H9 (cell line): ENCODE data around the gene GATA3. TPM values are rescaled to one million over a fixed set of nuclear protein-coding genes. Genes with fewer than 3 reads are reported as not detected.

Experiments used
- DNase-seq: peaks from one replicate; pipeline ENCODE4 v3.0.0-alpha.2; 2017
- H2AFZ ChIP-seq: one replicate; pipeline ENCODE4 v1.6.1; 2013; ENCODE audit warnings: mild to moderate bottlenecking, low read length, control low read depth, moderate library complexity
- H2AK5ac ChIP-seq: 2 replicates; pipeline ENCODE4 v1.6.1; 2013; ENCODE audit warnings: low read length, control low read depth, mixed read lengths; ENCODE audit not compliant: insufficient read length
- H2BK120ac ChIP-seq: one replicate; pipeline ENCODE4 v1.6.1; 2013; ENCODE audit warnings: low read depth, mild to moderate bottlenecking, low read length, control low read depth, inconsistent platforms; ENCODE audit not compliant: poor library complexity, severe bottlenecking
- H2BK12ac ChIP-seq: 2 replicates; pipeline ENCODE4 v1.6.1; 2013; ENCODE audit warnings: low read length, control low read depth, mixed read lengths, low read depth; ENCODE audit not compliant: insufficient read length
- H2BK15ac ChIP-seq: 2 replicates; pipeline ENCODE4 v1.6.1; 2013; ENCODE audit warnings: low read depth, low read length, control low read depth
- H2BK20ac ChIP-seq: one replicate; pipeline ENCODE4 v1.6.1; 2013; ENCODE audit warnings: low read depth, mild to moderate bottlenecking, low read length, control low read depth, inconsistent platforms; ENCODE audit not compliant: poor library complexity, severe bottlenecking
- H2BK5ac ChIP-seq: 2 replicates; pipeline ENCODE4 v1.6.1; 2013; ENCODE audit warnings: low read length, control low read depth, mixed read lengths; ENCODE audit not compliant: insufficient read length
- H3K14ac ChIP-seq: 2 replicates; pipeline ENCODE4 v1.6.1; 2013; ENCODE audit warnings: low read length, control low read depth; ENCODE audit not compliant: insufficient read depth
- H3K18ac ChIP-seq: 2 replicates; pipeline ENCODE4 v1.6.1; 2013; ENCODE audit warnings: low read depth, mild to moderate bottlenecking, mixed read lengths, low read length, control low read depth; ENCODE audit not compliant: insufficient read length
- H3K23ac ChIP-seq: 2 replicates; pipeline ENCODE4 v1.6.1; 2013; ENCODE audit warnings: low read length, control low read depth, mixed read lengths, low read depth; ENCODE audit not compliant: insufficient read length
- H3K23me2 ChIP-seq: 2 replicates; pipeline ENCODE4 v1.6.1; 2013; ENCODE audit warnings: low read depth, mild to moderate bottlenecking, mixed read lengths, low read length, control low read depth; ENCODE audit not compliant: insufficient read length, poor library complexity, severe bottlenecking
- H3K27ac ChIP-seq: 2 replicates; pipeline ENCODE4 v1.5.1; 2013; ENCODE audit warnings: low read length, control low read depth, mixed read lengths, low read depth; ENCODE audit not compliant: insufficient read length
- H3K27me3 ChIP-seq: 2 replicates; pipeline ENCODE4 v1.6.1; 2013; ENCODE audit warnings: low read length, control low read depth, inconsistent platforms; ENCODE audit not compliant: insufficient read depth
- H3K4ac ChIP-seq: 2 replicates; pipeline ENCODE4 v1.6.1; 2013; ENCODE audit warnings: low read depth, mild to moderate bottlenecking, control low read depth, inconsistent platforms, low read length, moderate library complexity
- H3K4me1 ChIP-seq: 2 replicates; pipeline ENCODE4 v1.6.1; 2013; ENCODE audit warnings: low read length, control low read depth, inconsistent platforms; ENCODE audit not compliant: insufficient read depth
- H3K4me2 ChIP-seq: 2 replicates; pipeline ENCODE4 v1.6.1; 2013; ENCODE audit warnings: low read length, control low read depth, mixed read lengths; ENCODE audit not compliant: insufficient read length, insufficient read depth
- H3K56ac ChIP-seq: 2 replicates; pipeline ENCODE4 v1.6.1; 2013; ENCODE audit warnings: low read depth, mild to moderate bottlenecking, mixed read lengths, low read length, control low read depth; ENCODE audit not compliant: insufficient read length
- H3K79me1 ChIP-seq: 2 replicates; pipeline ENCODE4 v1.6.1; 2013; ENCODE audit warnings: low read depth, mild to moderate bottlenecking, moderate library complexity, low read length, control low read depth, inconsistent platforms; ENCODE audit not compliant: insufficient read depth, poor library complexity, severe bottlenecking
- H3K79me2 ChIP-seq: 2 replicates; pipeline ENCODE4 v1.6.1; 2013; ENCODE audit warnings: low read length, control low read depth, inconsistent platforms; ENCODE audit not compliant: insufficient read depth
- H3K9ac ChIP-seq: 2 replicates; pipeline ENCODE4 v1.6.1; 2013; ENCODE audit warnings: low read length, control low read depth, mixed read lengths; ENCODE audit not compliant: insufficient read length; ENCODE audit errors: extremely low read depth
- H3K9me3 ChIP-seq: one replicate; pipeline ENCODE4 v1.6.1; 2013; ENCODE audit warnings: low read depth, low read length, inconsistent platforms; ENCODE audit not compliant: control insufficient read depth
- H3T11ph ChIP-seq: one replicate; pipeline ENCODE4 v1.6.1; 2013; ENCODE audit warnings: mild to moderate bottlenecking, low read length, control low read depth, inconsistent platforms
- H4K20me1 ChIP-seq: one replicate; pipeline ENCODE4 v1.6.1; 2013; ENCODE audit not compliant: control insufficient read depth, insufficient read length, insufficient read depth
- H4K5ac ChIP-seq: 2 replicates; pipeline ENCODE4 v1.6.1; 2013; ENCODE audit warnings: low read depth, mild to moderate bottlenecking, mixed read lengths, low read length, control low read depth; ENCODE audit not compliant: insufficient read length
- H4K8ac ChIP-seq: replicated peaks from 2 replicates; pipeline ENCODE4 v1.6.1; 2013; ENCODE audit warnings: low read length, control low read depth, mixed read lengths, low read depth; ENCODE audit not compliant: insufficient read length
- H4K91ac ChIP-seq: 2 replicates; pipeline ENCODE4 v1.6.1; 2013; ENCODE audit warnings: low read depth, mild to moderate bottlenecking, moderate library complexity, mixed read lengths, low read length, control low read depth; ENCODE audit not compliant: insufficient read length
- H3K27ac Mint-ChIP-seq, 3 experiments: 2 replicates in 2 of 3; 3 replicates in 1 of 3; pipeline ENCODE4 v1.8.0; 2020 to 2021; ENCODE audit warnings: mixed read lengths in 3 of 3, mild to moderate bottlenecking in 1 of 3, moderate library complexity in 1 of 3
- H3K27me3 Mint-ChIP-seq: 2 replicates; pipeline ENCODE4 v1.8.0; 2021; ENCODE audit warnings: low read depth, mild to moderate bottlenecking, moderate library complexity, mixed read lengths
- H3K36me3 Mint-ChIP-seq, 3 experiments: 2 replicates in 2 of 3; 3 replicates in 1 of 3; pipeline ENCODE4 v1.8.0; 2020 to 2021; ENCODE audit warnings: low read depth in 3 of 3, mixed read lengths in 3 of 3; ENCODE audit not compliant: insufficient read depth in 1 of 3
- H3K4me1 Mint-ChIP-seq, 2 experiments: 2 replicates each; pipeline ENCODE4 v1.8.0; 2020; ENCODE audit warnings: mixed read lengths in 2 of 2
- H3K4me3 Mint-ChIP-seq, 2 experiments: 2 replicates in 1 of 2; 3 replicates in 1 of 2; pipeline ENCODE4 v1.8.0; 2020 to 2021; ENCODE audit warnings: mild to moderate bottlenecking in 2 of 2, mixed read lengths in 2 of 2, moderate library complexity in 1 of 2
- H3K9me3 Mint-ChIP-seq, 2 experiments: 2 replicates in 1 of 2; 3 replicates in 1 of 2; pipeline ENCODE4 v1.8.0; 2020; ENCODE audit warnings: mild to moderate bottlenecking in 2 of 2, mixed read lengths in 2 of 2, moderate library complexity in 1 of 2
- WGBS: extraction: QIAGEN DNeasy Blood & Tissue Kit; methylation state at CpG from one replicate; pipeline ENCODE4 v1.1.7; 2013; ENCODE audit warnings: missing lambda C conversion rate, low lambda C conversion rate, mixed read lengths; ENCODE audit not compliant: insufficient read length; ENCODE audit errors: extremely low coverage; 5-methylcytosine and 5-hydroxymethylcytosine counted together
- total RNA-seq: library from RNA; stranded (reverse); gene quantifications from 2 replicates; pipeline ENCODE4 v1.2.1, GENCODE V29; 2021
- TF ChIP-seq, protein P1 (sequence below): fragments of 200-600 bp; sonication (generic); conservative IDR thresholded peaks from 3 replicates; pipeline ENCODE4 v1.8.0; 2021; ENCODE audit warnings: antibody characterized with exemption, mild to moderate bottlenecking

The GATA3 gene
- total RNA-seq, 1 experiment from 2014 or later = 0.31 TPM

DNA sequence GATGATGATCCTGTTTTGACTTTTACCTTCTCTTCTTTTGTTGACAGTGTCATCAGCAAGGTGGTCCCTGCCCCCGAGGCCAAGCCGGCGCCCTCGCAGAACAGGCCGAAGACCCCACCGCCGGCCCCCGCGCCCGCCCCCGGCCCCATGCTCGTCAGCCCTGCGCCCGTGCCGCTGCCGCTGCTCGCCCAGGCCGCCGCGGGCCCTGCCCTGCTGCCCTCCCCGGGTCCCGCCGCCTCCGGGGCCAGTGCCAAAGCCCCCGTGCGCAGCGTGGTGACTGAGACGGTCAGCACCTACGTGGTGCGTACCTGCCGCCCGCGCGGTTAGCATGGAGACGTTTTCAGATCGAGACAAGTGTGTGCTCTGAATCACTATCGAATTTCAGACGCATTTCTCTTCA, 45.5 kb upstream of the GATA3 start:
- Mint-ChIP-seq H3K27ac (no peak overlapping the region), H3K27me3 (no peaks in the 10 kb centered on the region; the same call in 1 of the 2 replicates), H3K9me3 (peaks cover 6 to 7% of the 10 kb centered on the region in 2 experiments), H3K4me3 (no peak overlapping the region), H3K36me3 (peaks cover 6 to 18% (median 9%) of the 10 kb centered on the region in 3 experiments; a peak in 6 of 7 replicates), H3K4me1 (no peaks in the 10 kb centered on the region)
- H2AFZ ChIP-seq = no peak overlapping the region
- H2BK15ac ChIP-seq = no peak overlapping the region
- H4K91ac ChIP-seq = no peak overlapping the region
- H3K56ac ChIP-seq = no peak overlapping the region
- TF ChIP-seq, protein P1, sequence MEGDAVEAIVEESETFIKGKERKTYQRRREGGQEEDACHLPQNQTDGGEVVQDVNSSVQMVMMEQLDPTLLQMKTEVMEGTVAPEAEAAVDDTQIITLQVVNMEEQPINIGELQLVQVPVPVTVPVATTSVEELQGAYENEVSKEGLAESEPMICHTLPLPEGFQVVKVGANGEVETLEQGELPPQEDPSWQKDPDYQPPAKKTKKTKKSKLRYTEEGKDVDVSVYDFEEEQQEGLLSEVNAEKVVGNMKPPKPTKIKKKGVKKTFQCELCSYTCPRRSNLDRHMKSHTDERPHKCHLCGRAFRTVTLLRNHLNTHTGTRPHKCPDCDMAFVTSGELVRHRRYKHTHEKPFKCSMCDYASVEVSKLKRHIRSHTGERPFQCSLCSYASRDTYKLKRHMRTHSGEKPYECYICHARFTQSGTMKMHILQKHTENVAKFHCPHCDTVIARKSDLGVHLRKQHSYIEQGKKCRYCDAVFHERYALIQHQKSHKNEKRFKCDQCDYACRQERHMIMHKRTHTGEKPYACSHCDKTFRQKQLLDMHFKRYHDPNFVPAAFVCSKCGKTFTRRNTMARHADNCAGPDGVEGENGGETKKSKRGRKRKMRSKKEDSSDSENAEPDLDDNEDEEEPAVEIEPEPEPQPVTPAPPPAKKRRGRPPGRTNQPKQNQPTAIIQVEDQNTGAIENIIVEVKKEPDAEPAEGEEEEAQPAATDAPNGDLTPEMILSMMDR = no peak
- no peaks in the 10 kb centered on the region for H3K79me2 ChIP-seq
- H4K5ac ChIP-seq = no peak overlapping the region
- H4K20me1 ChIP-seq = no peaks in the 10 kb centered on the region
- no peak overlapping the region for H2AK5ac ChIP-seq
- no peak overlapping the region for H3T11ph ChIP-seq
- H4K8ac ChIP-seq = no peak overlapping the region
- H3K18ac ChIP-seq = no peak overlapping the region
- no peak overlapping the region for H2BK12ac ChIP-seq
- no peak overlapping the region for H3K4me2 ChIP-seq
- H2BK5ac ChIP-seq = no peak overlapping the region
- no peak overlapping the region for H2BK120ac ChIP-seq
- H3K4ac ChIP-seq = no peak overlapping the region
- H3K9ac ChIP-seq = no peak overlapping the region
- H3K14ac ChIP-seq = no peak overlapping the region
- no peaks in the 10 kb centered on the region for H3K79me1 ChIP-seq
- DNase-seq = no peak
- no CpG with 5 or more reads among the region's 38 CpGs for WGBS
- no peak overlapping the region for H2BK20ac ChIP-seq
- no peaks in the 10 kb centered on the region for H3K4me1 ChIP-seq
- no peak overlapping the region for H3K23ac ChIP-seq
- no peaks in the 10 kb centered on the region for H3K27me3 ChIP-seq
- H3K27ac ChIP-seq = no peak overlapping the region
- no peaks in the 10 kb centered on the region for H3K23me2 ChIP-seq
- H3K9me3 ChIP-seq = no peaks in the 10 kb centered on the region
